Hepatocyte (in vitro differentiated cells): ENCODE results near the gene TMEM235. TPM values are rescaled to one million over a fixed set of nuclear protein-coding genes. Genes with fewer than 3 reads are reported as not detected.

Experiments
- DNase-seq: peaks from one replicate; pipeline ENCODE4 v3.0.0-alpha.2; 2016; ENCODE audit warnings: low spot score
- H2AFZ ChIP-seq: fragments of 200-600 bp; sonication (generic); 2 replicates; pipeline ENCODE4 v1.6.0; 2016; ENCODE audit warnings: antibody characterized with exemption, mild to moderate bottlenecking
- H3K27ac ChIP-seq: fragments of 200-600 bp; sonication (generic); 2 replicates; pipeline ENCODE4 v1.5.1; 2016; ENCODE audit warnings: mild to moderate bottlenecking
- H3K27me3 ChIP-seq: fragments of 200-600 bp; sonication (generic); 2 replicates; pipeline ENCODE4 v1.6.1; 2016
- H3K36me3 ChIP-seq: fragments of 200-600 bp; sonication (generic); replicated peaks from 2 replicates; pipeline ENCODE4 v1.5.1; 2016; ENCODE audit warnings: low read depth; ENCODE audit not compliant: insufficient read depth
- H3K4me1 ChIP-seq: fragments of 200-600 bp; sonication (generic); 2 replicates; pipeline ENCODE4 v1.5.1; 2016; ENCODE audit warnings: mild to moderate bottlenecking, moderate library complexity; ENCODE audit not compliant: insufficient read depth
- H3K4me2 ChIP-seq: fragments of 200-600 bp; sonication (generic); 2 replicates; pipeline ENCODE4 v1.6.0; 2016
- H3K4me3 ChIP-seq: fragments of 200-600 bp; sonication (generic); 2 replicates; pipeline ENCODE4 v1.5.1; 2016; ENCODE audit warnings: mild to moderate bottlenecking
- H3K79me2 ChIP-seq: fragments of 200-600 bp; sonication (generic); 2 replicates; pipeline ENCODE4 v1.6.0; 2017; ENCODE audit warnings: mild to moderate bottlenecking
- H3K9me2 ChIP-seq: fragments of 200-600 bp; sonication (generic); replicated peaks from 2 replicates; pipeline ENCODE4 v1.6.0; 2017; ENCODE audit warnings: mild to moderate bottlenecking; ENCODE audit not compliant: insufficient read depth
- H3K9me3 ChIP-seq: fragments of 200-600 bp; sonication (generic); 2 replicates; pipeline ENCODE4 v1.5.1; 2016; ENCODE audit warnings: low read depth, mild to moderate bottlenecking
- H4K20me1 ChIP-seq: fragments of 200-600 bp; sonication (generic); 2 replicates; pipeline ENCODE4 v1.6.0; 2016; ENCODE audit warnings: mild to moderate bottlenecking; ENCODE audit not compliant: insufficient read depth, poor library complexity, severe bottlenecking
- CTCF ChIP-seq: fragments of 200-600 bp; sonication (generic); IDR thresholded peaks from 2 replicates; pipeline ENCODE4 v1.5.1; 2016; ENCODE audit warnings: antibody characterized with exemption, mild to moderate bottlenecking; ENCODE audit not compliant: poor library complexity
- EZH2 ChIP-seq: fragments of 200-600 bp; sonication (generic); IDR thresholded peaks from 2 replicates; pipeline ENCODE4 v1.6.1; 2016; ENCODE audit warnings: antibody characterized with exemption, mild to moderate bottlenecking, borderline replicate concordance
- EZH2phosphoT487 ChIP-seq: fragments of 200-600 bp; sonication (generic); IDR thresholded peaks from one replicate; pipeline ENCODE4 v1.6.1; 2018; ENCODE audit warnings: antibody characterized with exemption, mild to moderate bottlenecking, low read depth, moderate library complexity; ENCODE audit not compliant: unreplicated experiment, severe bottlenecking
- WGBS: methylation state at CpG from one replicate; pipeline ENCODE4 v1.1.6; 2016; ENCODE audit warnings: low lambda C conversion rate; ENCODE audit errors: missing lambda C conversion rate; 5-methylcytosine and 5-hydroxymethylcytosine counted together
- polyA plus RNA-seq: library from polyadenylated mRNA; unstranded; fragments of >200 nt; fragmentation: Nextera tagmentation; extraction: Ambion mirVana; gene quantifications from 2 replicates; pipeline ENCODE4 v1.2.1, GENCODE V29; 2016
- total RNA-seq: library from RNA; depleted of rRNA; stranded (reverse); fragments of >200 nt; gene quantifications from 2 replicates; pipeline ENCODE4 v1.2.3, GENCODE V29; 2014

The TMEM235 gene
- total and polyA plus RNA-seq, 2 experiments from 2014 or later: 0.21 to 0.27 TPM

GRCh38 chr17:78226055-78226758 is 5.2 kb upstream of the TMEM235 start:
- WGBS: 75% methylated on average over 12 of the region's 12 CpGs
- Histone ChIP-seq H3K27me3 (peaks cover 16% of the 10 kb centered on the region), H3K9me3 (no peaks in the 10 kb centered on the region), H3K36me3 (no peaks in the 10 kb centered on the region), H3K79me2 (no peaks in the 10 kb centered on the region), H3K9me2 (no peaks in the 10 kb centered on the region), H3K4me2 (no peak overlapping the region), H3K27ac (no peak overlapping the region), H4K20me1 (no peaks in the 10 kb centered on the region), H2AFZ (no peak overlapping the region), H3K4me1 (no peaks in the 10 kb centered on the region), H3K4me3 (no peak overlapping the region)
- TF ChIP-seq CTCF (no peak), EZH2 (no peak), EZH2phosphoT487 (no peak)
- DNase-seq: no peak

- no peak overlapping the region for H2AFZ ChIP-seq
Measured at GRCh38 chr17:78226759-78227454, 4.5 kb upstream of the TMEM235 start.

GRCh38 chr17:78227455-78227916 is 3.9 kb upstream of the TMEM235 start:
- Histone ChIP-seq H3K9me2 (no peaks in the 10 kb centered on the region), H3K79me2 (no peaks in the 10 kb centered on the region), H3K27me3 (peaks cover 26% of the 10 kb centered on the region), H3K4me2 (no peak overlapping the region), H3K4me3 (no peak overlapping the region), H3K27ac (no peak overlapping the region), H2AFZ (no peak overlapping the region), H3K36me3 (no peaks in the 10 kb centered on the region), H4K20me1 (no peaks in the 10 kb centered on the region), H3K9me3 (no peaks in the 10 kb centered on the region), H3K4me1 (no peaks in the 10 kb centered on the region)
- TF ChIP-seq CTCF (no peak), EZH2 (no peak), EZH2phosphoT487 (no peak)
- no peak for DNase-seq
- 86% methylated on average over 10 of the region's 10 CpGs for WGBS

More at GRCh38 chr17:78226759-78227454, 4.5 kb upstream of the TMEM235 start:
- H3K4me1 ChIP-seq: no peaks in the 10 kb centered on the region
- peaks cover 21% of the 10 kb centered on the region for H3K27me3 ChIP-seq
- H3K36me3 ChIP-seq: no peaks in the 10 kb centered on the region
- no peak for DNase-seq
- no peak overlapping the region for H3K27ac ChIP-seq
- H3K4me3 ChIP-seq: no peak overlapping the region
- H3K4me2 ChIP-seq: no peak overlapping the region
- no peaks in the 10 kb centered on the region for H3K9me2 ChIP-seq
- H3K9me3 ChIP-seq: no peaks in the 10 kb centered on the region
- TF ChIP-seq EZH2: no peak
- TF ChIP-seq CTCF: no peak
- no peak for TF ChIP-seq EZH2phosphoT487
- WGBS: 88% methylated on average over 20 of the region's 20 CpGs
- no peaks in the 10 kb centered on the region for H3K79me2 ChIP-seq
- H4K20me1 ChIP-seq: no peaks in the 10 kb centered on the region
